HG03025 (cell line): ENCODE results near the gene THRB.

Experiments used
- ATAC-seq: cut with Tn5 transposase; IDR thresholded peaks from one replicate; pipeline ENCODE4 v1.9.1; 2021; ENCODE audit warnings: mild to moderate bottlenecking, moderate library complexity; ENCODE audit not compliant: unreplicated experiment, low FRiP score

Gene THRB

GRCh38 chr3:24288496-24289236 is 206.0 kb downstream of the THRB start:
- no peak for ATAC-seq

- no peak for ATAC-seq
These were observed 206.7 kb downstream of the THRB start for GRCh38 chr3:24287755-24288450.

GRCh38 chr3:24286405-24286804 is 208.2 kb downstream of the THRB start:
- ATAC-seq: no peak

GRCh38 chr3:24278543-24278942 is 216.1 kb downstream of the THRB start:
- no peak for ATAC-seq

- ATAC-seq: no peak
These were observed 221.2 kb downstream of the THRB start for GRCh38 chr3:24273491-24273890.

GRCh38 chr3:24272875-24273274 is 221.8 kb downstream of the THRB start:
- ATAC-seq: no peak

- no peak for ATAC-seq
These were observed 222.2 kb downstream of the THRB start for GRCh38 chr3:24272408-24272807.

GRCh38 chr3:24271228-24271627 is 223.4 kb downstream of the THRB start:
- ATAC-seq: no peak

- no peak for ATAC-seq
These were observed 223.9 kb downstream of the THRB start for GRCh38 chr3:24270744-24271143.

GRCh38 chr3:24270204-24270691 is 224.4 kb downstream of the THRB start:
- no peak for ATAC-seq

GRCh38 chr3:24264748-24265158 is 229.9 kb downstream of the THRB start:
- ATAC-seq: peak; percentile 51

- no peak for ATAC-seq
These were observed 230.6 kb downstream of the THRB start for GRCh38 chr3:24264011-24264410.

GRCh38 chr3:24263069-24263668 is 231.5 kb downstream of the THRB start:
- ATAC-seq: no peak

GRCh38 chr3:24261521-24261920 is 233.1 kb downstream of the THRB start:
- no peak for ATAC-seq

GRCh38 chr3:24259901-24260512 is 234.6 kb downstream of the THRB start:
- ATAC-seq: no peak

- ATAC-seq: no peak
These were observed 235.7 kb downstream of the THRB start for GRCh38 chr3:24258727-24259600.

GRCh38 chr3:24258260-24258659 is 236.4 kb downstream of the THRB start:
- no peak for ATAC-seq

GRCh38 chr3:24255414-24255813 is 239.2 kb downstream of the THRB start:
- no peak for ATAC-seq

GRCh38 chr3:24254649-24255048 is 240.0 kb downstream of the THRB start:
- ATAC-seq: no peak

- no peak for ATAC-seq
These were observed 241.3 kb downstream of the THRB start for GRCh38 chr3:24253336-24253735.
